ENCODE measurements around the gene ATP8A2.
"Not testable (repeated sequence)": the region's sequence is repeated elsewhere in the genome, so short reads cannot be mapped to it uniquely, and the experiment has no call there.

The ATP8A2 gene

DNA sequence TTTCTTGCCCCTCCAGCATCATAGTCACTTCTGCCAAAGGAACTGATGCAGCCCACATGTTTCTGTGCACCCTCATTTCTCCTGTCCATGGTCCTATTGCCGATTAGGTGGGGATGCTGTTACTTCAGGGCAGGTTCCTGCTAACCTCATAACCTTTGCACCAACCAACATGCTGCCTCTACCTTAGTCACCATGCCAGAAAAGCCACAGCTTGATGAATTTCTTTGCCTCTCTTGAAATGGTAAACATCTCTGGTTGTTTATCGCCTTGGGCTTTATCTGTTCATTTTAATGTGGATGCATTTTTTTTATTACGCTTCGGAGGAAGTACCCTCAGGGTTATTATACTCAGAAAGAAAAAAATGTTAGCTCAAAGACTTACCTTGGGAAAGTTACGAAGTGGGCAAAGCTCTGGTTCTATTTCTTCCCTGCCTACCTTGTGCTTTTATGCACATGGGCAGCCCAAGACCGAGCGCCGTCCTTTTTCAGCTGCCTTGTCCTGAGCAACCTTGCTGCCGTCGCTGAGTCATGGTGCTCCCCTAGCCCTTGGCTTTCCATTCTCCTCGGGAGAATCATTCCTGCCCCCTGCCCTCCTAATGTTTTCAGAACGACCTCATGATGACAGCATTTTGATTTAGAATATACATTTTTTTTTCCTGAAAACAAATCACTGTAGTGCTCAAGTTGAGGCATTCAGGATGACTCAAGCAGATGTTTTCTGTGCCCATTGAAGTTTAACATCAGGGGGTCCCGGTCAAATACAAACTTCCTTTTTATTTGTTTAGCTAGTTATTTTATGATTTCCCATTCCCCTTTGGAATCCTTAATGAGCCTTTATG is 400.1 kb downstream of the ATP8A2 start:
- DNase-seq: no peak

DNA sequence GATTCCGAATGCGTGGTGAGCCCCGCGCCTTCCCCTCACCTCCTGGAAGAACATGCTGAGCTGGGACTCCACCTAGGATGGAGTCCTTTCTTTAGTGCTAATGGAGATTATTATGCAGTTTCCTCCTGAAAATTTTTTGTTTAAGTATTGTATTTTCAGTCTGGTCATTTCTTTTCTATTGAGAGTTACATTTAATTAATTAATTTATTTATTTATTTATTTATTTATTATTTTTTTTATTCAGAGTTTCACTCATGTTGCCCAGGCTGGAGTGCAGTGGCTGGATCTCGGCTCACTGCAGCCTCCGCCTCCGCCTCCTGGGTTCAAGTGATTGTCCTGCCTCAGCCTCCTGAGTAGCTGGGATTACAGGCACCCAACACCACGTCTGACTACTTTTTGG is 400.8 kb downstream of the ATP8A2 start:
- not testable (repeated sequence) for DNase-seq

DNA sequence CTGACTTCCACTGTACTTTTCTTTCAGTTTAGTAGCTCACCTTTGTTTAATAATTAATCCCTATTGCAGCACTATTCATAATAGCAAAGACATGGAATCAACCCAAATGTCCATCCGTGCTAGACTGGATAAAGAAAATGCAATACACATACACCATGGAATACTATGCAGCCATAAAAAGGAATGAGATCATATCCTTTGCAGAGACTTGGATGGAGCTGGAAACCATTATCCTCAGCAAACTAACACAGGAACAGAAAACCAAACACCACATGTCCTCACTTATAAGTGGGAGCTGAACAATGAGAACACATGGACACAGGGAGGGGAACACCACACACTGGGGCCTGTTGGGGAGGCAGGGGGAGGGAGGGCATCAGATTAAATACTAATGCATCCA is 402.3 kb downstream of the ATP8A2 start:
- DNase-seq: not testable (repeated sequence)

DNA sequence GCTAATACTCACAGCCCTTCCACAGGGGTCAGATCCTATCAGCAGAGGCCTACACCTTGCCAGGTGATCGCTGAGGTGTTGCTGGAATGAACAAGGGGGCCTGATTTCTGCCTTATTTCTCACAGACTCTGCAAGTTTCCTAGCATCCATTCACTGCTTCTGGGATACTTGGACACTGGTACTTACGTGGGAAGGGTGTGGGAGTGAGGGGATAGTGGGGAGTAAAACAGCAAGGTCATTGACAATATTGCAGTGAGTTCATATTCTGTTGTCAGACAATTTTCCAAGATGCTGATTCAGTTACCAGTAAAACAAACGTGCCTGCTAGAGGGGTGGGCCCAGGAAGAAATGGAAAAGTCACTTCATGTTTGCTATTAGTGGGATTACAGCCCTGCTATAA is 403.5 kb downstream of the ATP8A2 start:
- DNase-seq: no peak

DNA sequence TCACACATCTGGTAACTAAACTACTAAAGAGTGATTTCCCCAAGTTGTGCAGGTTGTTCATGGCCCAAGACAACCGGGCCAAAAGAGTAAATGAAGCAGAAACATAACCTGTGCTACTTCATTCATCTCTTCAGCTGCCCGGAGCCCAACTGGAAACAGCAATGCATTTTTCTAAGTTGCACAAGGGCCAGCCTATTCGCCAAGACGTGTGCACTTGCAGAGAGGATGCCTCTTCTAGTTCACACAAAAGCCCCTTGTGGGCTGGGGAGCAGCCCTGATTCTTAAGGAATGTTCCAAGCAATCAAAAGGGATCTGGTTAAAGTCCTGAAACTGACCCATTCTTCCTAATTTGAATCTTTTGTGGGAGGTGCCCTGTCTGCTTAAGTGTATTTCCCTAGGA is 404.2 kb downstream of the ATP8A2 start:
- no peak for DNase-seq

DNA sequence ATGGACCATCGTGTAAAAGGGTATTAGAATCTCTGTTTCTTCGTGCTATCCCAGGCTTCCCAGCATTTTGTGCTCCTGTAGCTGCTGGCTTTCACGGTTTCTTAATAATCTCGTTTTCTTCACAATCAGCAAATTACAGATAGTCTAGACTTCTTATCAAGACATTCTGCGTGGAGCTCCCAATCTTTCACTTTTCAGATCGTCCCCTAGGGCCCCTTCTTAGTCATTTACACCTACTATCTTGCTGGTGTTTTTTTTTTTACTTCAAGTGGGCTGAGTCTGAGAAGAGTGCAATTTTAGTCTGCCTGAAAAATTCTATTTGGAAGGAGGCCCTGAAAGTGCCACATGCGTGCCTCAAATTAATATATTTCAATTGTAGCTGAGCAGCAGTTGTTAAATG is 404.9 kb downstream of the ATP8A2 start:
- no peak for DNase-seq

DNA sequence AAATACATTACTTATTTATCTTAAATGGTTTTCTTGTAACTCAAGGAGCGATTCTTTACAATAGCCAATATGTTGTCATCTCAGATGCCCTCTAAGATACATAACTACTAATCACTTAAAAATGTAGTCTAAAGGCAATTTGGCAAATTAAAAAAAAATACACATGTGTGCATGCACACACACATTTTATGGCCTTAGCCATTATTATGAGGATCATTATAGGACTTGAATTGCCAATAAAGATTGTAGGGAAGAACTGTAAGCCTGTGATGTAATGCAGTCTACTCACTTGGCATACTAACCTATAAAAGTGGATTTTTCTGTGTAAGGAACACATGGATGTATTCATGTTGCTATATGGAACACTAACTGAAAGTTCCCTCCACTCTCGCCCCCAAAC is 405.7 kb downstream of the ATP8A2 start:
- DNase-seq: no peak

DNA sequence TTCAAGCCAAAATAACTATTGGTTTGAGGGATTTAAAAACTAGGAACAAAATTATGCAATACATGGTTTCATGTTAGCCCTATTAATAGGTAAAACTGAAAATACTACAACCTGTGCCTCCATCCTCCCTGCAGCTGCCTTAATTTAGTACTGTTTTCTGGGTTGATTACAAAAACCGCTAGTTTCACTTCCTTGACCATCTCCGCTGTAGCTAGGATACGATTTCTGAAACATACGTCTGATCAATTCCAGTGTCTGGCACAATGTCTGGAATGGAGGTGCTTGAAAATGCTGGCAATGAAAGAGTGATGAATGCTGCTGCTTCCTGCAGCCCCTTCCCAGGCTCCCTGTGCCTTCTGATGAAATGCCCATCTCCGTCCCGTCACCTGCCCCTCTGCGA is 406.6 kb downstream of the ATP8A2 start:
- DNase-seq: no peak

DNA sequence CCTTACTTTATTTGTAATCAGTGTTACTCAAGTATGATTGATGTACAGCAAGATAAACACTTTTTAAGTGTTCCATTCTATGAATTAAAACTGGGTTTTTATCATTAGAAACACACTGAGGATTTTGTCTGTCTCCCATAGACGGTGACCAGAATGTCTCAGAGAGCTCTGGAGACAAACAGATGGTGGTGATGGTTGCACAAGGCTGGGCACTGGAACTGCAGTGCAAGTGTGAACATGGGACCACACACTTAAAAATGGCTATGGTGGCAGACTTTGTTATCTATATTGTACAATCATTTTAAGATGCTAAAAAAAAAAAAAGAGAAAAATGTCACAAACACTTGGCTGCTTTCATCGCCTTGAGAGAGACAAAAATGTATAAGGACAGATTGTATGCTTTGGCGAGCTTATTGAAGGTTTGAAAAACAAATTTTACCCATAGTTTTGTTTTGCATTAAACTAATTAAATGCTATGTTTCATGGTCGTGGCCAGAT is 407.1 kb downstream of the ATP8A2 start:
- DNase-seq: no peak

DNA sequence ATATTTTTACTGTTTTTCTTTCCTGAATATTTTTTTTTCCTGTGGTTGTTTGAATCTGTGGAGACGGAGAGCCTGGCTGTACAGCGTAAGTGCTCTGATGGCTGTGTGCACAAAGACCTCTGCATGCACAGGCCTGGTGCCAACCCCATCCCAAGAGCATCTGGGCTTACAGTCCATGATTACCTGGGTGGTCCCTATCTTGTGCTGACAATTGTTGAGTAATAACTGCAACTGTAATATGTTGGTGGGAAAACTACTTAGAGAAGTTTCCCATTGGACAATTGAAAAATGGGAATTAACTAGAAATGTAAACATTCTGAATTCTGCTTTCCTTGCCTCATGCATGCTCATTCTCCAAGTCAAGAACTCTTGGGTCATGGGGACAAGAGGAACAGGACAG is 411.3 kb downstream of the ATP8A2 start:
- DNase-seq: no peak

DNA sequence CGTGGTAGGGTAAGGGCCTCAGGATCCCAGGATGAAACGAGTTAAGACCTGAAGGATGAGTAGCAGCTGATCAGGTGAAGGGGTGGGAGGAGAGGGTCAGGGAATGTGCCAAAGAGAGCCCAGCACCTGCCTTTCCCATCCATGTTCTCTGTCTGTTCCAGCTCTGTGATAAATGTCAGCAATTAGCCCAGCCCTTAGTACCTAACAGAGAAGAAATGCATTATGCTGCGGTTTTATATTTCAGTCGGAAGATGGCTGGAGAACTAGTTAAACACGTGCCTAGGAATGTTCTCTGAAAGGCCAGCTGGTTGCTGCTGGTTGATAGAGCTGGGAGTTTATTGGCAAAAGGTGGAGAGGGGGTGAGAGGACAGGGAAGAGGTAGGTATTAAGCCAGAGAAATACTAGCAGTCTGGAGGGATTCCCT is 411.8 kb downstream of the ATP8A2 start:
- no peak for DNase-seq

DNA sequence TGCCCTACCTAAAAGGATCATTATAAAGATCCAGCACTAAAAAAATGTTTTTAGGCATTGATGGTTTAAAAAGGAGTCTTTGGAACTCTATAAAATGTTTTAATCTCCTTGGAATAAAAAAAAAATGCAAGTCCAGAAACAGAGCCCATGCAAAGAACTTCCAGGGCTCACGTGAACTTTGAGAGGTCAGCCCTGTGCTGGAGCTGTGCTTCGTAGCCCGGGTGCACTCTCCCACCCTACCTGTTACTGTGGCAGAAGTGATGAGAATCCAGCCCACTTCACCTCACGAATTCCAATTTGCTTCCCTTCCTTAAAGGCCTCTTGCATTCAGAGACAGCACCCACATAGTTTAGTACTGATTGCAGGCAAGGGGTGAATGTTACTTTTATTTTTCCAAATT is 412.3 kb downstream of the ATP8A2 start:
- no peak for DNase-seq

DNA sequence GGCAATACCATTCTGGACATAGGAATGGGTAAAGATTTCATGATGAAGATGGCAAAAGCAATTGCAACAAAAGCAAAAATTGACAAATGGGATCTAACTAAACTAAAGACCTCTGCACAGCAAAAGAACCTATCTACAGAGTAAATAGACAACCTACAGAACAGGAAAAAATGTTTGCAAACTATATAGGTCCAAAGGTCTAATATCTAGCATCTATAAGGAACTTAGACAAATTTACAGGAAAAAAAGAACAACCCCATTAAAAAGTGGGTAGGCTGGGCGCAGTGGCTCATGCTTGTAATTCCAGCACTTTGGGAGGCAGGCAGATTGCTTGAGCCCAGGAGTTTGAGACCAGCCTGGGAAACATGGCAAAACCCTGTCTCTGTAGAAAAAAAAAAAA is 418.4 kb downstream of the ATP8A2 start:
- DNase-seq: not testable (repeated sequence)

DNA sequence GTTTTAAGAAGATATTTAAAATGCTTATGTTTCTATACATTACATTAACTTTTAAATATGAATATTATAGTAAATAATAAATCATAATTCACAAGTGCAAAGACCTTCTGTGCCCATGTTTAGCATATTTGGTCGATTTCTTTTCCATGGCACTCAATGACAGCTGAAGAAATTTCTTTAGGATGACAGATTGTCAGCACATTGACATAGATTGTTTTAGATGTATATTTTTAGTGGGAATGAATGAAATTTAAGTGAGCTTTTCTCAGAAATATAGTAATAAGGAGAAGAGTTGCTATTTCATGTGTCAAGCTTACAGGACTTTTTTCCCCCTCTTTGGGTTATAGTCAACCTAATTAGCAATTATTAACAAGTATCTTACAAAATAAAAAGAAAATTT is 423.5 kb downstream of the ATP8A2 start:
- DNase-seq: no peak

DNA sequence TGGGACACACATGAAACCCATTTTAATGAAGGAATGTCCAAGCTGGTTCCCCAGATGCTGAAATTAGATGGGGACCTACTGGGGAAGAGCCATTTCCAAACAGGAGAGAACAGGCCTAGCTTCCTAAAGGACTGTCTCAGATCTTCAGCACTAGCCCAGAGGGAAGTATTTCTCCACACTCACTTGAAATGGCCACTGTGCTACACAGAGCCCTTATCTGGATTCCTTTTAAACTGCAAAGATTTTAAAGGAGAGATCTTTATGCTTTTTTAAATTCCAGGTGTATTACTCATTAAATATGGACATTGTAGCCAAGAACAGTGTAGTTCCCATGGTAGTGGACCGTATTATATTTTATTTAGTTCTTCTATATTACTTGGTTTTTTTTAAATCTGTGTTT is 424.7 kb downstream of the ATP8A2 start:
- DNase-seq: no peak

DNA sequence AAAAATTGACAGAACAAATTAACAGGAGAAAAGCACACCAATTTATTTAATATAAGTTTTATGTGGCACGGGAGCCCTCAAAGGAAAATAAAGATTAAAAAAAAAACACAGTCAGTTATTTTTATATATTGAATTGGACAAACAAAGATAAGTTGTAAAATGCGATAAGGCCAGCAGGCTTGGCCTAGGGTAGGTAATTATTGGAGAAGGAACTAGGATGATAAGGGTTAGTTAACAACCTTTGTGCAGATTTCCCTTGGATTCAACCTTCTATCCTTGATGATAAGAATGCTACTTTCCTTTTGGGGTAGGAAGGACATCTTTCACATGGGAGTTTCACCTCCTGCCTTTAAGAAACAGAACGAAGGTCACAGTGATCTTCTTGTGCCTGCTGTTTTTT is 427.2 kb downstream of the ATP8A2 start:
- no peak for DNase-seq

DNA sequence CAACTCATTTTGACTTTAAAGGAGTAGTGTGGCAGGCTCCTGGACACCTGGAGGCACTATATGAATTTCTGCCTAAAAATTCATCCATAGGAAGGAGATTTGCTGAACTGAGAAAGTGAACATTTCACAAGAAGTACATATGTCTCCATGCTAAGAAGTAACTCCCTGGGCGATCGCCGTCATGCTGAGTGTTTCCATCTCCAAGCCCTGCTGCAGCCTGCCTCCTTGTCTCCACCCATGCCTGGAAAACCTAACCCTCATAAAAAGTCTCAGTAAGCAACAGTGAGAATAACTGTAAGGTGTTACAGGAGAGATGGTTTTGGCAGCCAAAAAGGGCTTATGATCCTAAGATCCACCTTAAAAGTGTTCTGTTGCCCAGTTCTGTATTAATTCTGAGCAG is 428.7 kb downstream of the ATP8A2 start:
- DNase-seq: no peak

DNA sequence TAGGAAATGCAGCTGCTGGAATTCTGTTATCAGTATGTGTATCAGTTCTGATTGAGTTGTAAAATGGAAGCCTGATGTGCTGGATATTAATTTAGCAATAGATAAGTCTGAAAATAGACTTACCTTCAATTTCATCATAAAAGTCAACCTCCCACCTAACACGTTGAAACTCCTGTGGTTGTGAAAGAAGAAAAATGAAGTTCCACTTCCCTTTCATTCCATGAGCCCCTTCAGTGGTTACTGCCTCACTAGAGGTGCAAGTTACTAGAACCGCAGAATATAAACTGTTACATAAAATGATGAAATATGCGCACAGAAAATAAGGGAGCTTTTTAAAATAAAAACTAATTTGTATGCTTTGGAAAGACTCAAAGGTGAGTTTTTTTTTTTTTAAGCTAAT is 430.8 kb downstream of the ATP8A2 start:
- no peak for DNase-seq

DNA sequence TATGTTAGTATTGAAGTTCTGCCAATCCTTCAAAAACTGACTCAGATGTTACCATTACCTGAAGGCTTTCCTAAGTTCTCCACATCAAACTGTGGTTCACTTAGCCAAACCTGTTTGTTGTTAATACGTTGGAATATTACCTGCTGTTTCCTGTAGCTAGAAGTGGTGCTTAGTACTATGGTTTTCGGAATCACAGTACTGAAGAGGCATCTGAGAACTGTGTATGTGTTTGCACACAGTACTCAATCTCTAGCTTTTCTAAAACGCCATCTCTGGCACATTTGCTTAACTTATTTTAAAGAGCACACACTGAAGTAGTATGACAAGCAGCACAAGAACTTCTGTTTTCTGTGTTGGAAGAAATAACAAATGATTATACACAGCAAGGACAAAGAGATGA is 431.9 kb downstream of the ATP8A2 start:
- no peak for DNase-seq

DNA sequence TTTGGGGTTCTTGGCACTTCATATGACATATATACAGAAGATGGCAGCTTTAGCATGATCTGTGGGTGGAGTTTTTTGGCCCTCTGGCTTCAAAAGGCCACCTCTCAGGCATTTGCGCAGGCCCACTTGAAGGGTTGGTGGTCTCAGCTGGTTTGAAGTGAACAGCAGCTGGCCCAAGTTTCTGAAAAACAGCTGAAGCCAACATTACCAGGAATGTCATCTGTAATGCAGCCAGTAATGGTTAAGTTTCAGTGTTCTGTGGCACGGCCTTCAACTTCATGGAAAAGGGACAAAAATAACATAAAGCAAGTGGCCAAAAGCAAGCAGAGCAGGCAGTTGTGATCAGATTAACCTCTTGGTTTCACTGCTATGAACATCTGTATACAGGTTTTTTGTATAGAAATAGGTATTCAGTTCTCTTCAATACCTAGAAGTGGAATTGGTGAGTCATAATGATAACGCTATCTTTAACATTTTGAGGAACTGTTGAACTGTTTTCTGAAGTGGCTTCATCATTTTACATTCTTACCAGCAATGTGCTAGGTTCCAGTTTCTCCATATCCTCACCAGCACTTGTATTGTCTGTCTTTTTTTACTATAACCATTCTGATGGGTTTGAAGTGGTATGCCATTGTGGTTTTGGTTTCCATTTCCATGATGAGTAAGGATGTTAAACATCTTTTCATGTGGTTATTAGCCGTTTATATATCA is 434.6 kb downstream of the ATP8A2 start:
- no peak for DNase-seq

DNA sequence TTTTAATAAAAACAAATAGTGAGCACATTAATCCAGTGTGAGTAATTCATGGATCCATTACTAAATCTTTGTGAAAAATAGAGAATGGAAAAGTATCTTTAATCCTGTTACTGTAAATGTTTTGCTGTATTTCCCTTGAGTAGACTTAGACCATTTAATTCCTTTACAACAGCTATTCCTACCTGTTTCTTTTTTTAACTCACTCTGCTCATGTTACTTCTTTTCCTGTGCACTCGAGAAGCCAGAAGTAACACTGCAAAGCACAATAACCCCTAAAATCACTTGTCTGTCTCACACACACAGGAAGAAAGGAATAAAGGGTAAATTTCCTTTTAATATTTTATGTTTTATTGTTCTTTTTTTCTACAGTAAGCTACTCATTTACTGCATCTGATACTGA is 435.8 kb downstream of the ATP8A2 start:
- DNase-seq: no peak

DNA sequence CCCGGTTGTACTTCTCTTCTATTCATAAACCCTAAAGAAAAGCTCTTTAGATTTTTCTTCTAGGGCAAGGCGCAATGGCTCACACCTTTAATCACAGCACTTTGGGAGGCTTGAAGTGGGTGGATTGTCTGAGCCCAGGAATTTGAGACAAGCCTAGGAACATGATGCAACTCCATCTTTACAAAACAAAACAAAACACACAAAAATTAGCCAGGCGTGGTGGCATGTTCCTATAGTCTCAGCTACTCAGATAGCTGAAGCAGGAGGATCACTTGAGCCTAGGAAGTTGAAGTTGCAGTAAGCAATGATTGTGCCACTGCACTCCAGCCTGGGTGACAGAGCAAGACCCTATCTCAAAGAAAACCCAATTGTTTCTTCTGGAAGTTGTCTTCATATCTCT is 439.7 kb downstream of the ATP8A2 start:
- no peak for DNase-seq

DNA sequence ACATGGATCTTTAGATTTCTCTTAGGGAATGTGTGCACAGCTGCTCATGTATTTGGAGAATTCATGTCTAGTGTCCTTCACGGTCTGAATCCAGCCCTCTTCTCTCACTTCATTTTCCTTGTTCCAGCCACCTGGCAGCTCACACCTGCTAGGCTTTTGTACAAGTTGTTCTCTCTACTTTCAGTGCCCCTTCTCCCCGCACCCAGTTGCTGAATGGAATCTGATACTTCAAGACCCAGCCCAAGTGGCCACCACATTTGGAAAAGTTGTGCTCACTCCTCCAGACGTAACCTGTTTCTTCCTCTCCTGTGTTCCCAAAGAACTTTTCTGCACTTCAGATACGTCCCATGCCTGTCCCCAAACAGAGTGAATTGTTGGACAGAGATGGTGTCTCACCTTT is 444.5 kb downstream of the ATP8A2 start:
- no peak for DNase-seq

DNA sequence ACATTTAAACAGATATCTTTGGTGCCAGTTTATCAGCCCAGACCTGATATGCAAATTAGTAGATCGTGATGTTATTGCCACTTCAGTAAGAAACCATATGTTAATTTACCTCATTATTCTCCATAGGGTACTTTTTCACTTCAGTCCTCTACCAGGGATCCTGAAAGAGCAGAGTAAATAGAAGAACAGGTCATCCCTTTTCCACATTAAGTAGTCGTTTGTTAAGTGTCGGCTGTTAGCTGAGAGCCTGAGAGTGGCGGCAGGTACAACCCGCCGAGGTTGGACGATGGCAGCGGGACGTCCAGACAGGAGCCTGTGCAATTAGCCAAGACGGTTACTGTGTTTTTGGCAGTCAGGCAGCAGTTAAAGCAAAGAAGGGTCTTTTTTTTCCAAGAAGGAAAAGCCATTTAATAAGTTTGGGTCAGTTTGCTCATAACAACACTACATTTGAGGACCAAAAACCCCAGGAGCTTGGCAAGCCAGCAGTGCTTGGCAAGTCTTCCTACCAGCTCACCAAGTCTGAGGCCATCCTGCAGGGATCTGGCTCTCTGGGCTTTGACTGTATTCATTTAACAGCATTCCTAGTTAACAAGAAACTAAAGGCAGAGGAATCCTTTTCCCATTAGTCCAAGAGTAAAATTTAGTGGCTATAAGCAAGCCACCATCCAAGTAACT is 448.2 kb downstream of the ATP8A2 start:
- no peak for DNase-seq
